GM18867 (cell line): ENCODE data around the gene SPATS2.
"Not testable (repeated sequence)": the region's sequence is repeated elsewhere in the genome, so short reads cannot be mapped to it uniquely, and the experiment has no call there.

Experiments
- ATAC-seq: cut with Tn5 transposase; IDR thresholded peaks from one replicate; pipeline ENCODE4 v1.9.1; 2021; ENCODE audit warnings: mild to moderate bottlenecking, moderate library complexity; ENCODE audit not compliant: unreplicated experiment

The SPATS2 gene

GRCh38 chr12:49509681-49510080 lies 142.4 kb downstream of the SPATS2 start:
- not testable (repeated sequence) for ATAC-seq

GRCh38 chr12:49511410-49511809 lies 144.1 kb downstream of the SPATS2 start:
- ATAC-seq: no peak

- no peak for ATAC-seq
These were observed 145.3 kb downstream of the SPATS2 start for GRCh38 chr12:49512546-49512945.

GRCh38 chr12:49515266-49515665 lies 148.0 kb downstream of the SPATS2 start:
- ATAC-seq: no peak

GRCh38 chr12:49518914-49519573 lies 151.8 kb downstream of the SPATS2 start:
- ATAC-seq: no peak

- ATAC-seq: no peak
These were observed 152.3 kb downstream of the SPATS2 start for GRCh38 chr12:49519574-49519936.

GRCh38 chr12:49521389-49521788 lies 154.1 kb downstream of the SPATS2 start:
- no peak for ATAC-seq

GRCh38 chr12:49524660-49525324 lies 157.5 kb downstream of the SPATS2 start:
- no peak for ATAC-seq

- ATAC-seq: no peak
These were observed 158.7 kb downstream of the SPATS2 start for GRCh38 chr12:49525942-49526341.

- ATAC-seq: no peak
These were observed 160.3 kb downstream of the SPATS2 start for GRCh38 chr12:49527361-49528130.

GRCh38 chr12:49529414-49529813 lies 162.2 kb downstream of the SPATS2 start:
- no peak for ATAC-seq

- no peak for ATAC-seq
These were observed 164.5 kb downstream of the SPATS2 start for GRCh38 chr12:49531745-49532144.

GRCh38 chr12:49533331-49533730 lies 166.1 kb downstream of the SPATS2 start:
- no peak for ATAC-seq

GRCh38 chr12:49534122-49534521 lies 166.9 kb downstream of the SPATS2 start:
- ATAC-seq: not testable (repeated sequence)

- no peak for ATAC-seq
These were observed 167.5 kb downstream of the SPATS2 start for GRCh38 chr12:49534731-49535278.

GRCh38 chr12:49535921-49536525 lies 168.8 kb downstream of the SPATS2 start:
- no peak for ATAC-seq

- no peak for ATAC-seq
These were observed 169.3 kb downstream of the SPATS2 start for GRCh38 chr12:49536526-49537071.

- ATAC-seq: no peak
These were observed 170.0 kb downstream of the SPATS2 start for GRCh38 chr12:49537231-49537751.

GRCh38 chr12:49537752-49538509 lies 170.7 kb downstream of the SPATS2 start:
- no peak for ATAC-seq
